Measurements from ENCODE around the gene NSL1. TPM values are rescaled to one million over a fixed set of nuclear protein-coding genes. Genes with fewer than 3 reads are reported as not detected.

NSL1 gene
- total and polyA plus RNA-seq, 3 experiments from 2014 or later: 39.5 to 53.2 (median 42.0) TPM

- Histone ChIP-seq H3K27me3 (ENCODE audit: insufficient read depth, low read length, poor library complexity, severe bottlenecking) (no peaks in the 10 kb centered on the region), H3K4me3 (ENCODE audit: low read length) (no peak overlapping the region), H3K9me3 (ENCODE audit: low read length) (no peaks in the 10 kb centered on the region), H3K4me1 (ENCODE audit: insufficient read depth, low read length) (no peaks in the 10 kb centered on the region), H3K36me3 (ENCODE audit: insufficient read depth, low read length) (no peaks in the 10 kb centered on the region), H3K27ac (ENCODE audit: low read depth, low read length) (no peak overlapping the region)
- peaks cover under 1 to 4% (median 1%) of the 10 kb centered on the region in 3 donors for H3K4me1 Mint-ChIP-seq
- no peak overlapping the region for H3K4me3 Mint-ChIP-seq
- H3K36me3 Mint-ChIP-seq: peaks cover 0 to 1% (median 0%) of the 10 kb centered on the region in 3 donors
- H3K27ac Mint-ChIP-seq: no peak overlapping the region
- peaks cover 4 to 12% of the 10 kb centered on the region in 2 donors for H3K27me3 Mint-ChIP-seq
- H3K9me3 Mint-ChIP-seq: no peaks in the 10 kb centered on the region
- ChIA-PET CTCF (no interaction called here), POLR2A (no interaction called here)
- DNase-seq: no peak
These were observed 102.3 kb downstream of the NSL1 start for GRCh38 chr1:212689196-212689725.

GRCh38 chr1:212688341-212689047 is 103.1 kb downstream of the NSL1 start:
- Mint-ChIP-seq H3K36me3 (peaks cover 0 to 1% (median 0%) of the 10 kb centered on the region in 3 donors), H3K4me3 (no peak overlapping the region), H3K9me3 (no peaks in the 10 kb centered on the region), H3K27ac (no peak overlapping the region), H3K27me3 (peaks cover 4 to 12% of the 10 kb centered on the region in 2 donors), H3K4me1 (peaks cover 8 to 12% (median 9%) of the 10 kb centered on the region in 3 donors)
- POLR2A ChIA-PET: no interaction called here
- Histone ChIP-seq H3K36me3 (ENCODE audit: insufficient read depth, low read length) (no peaks in the 10 kb centered on the region), H3K4me1 (ENCODE audit: insufficient read depth, low read length) (peaks cover 7% of the 10 kb centered on the region), H3K27me3 (ENCODE audit: insufficient read depth, low read length, poor library complexity, severe bottlenecking) (no peaks in the 10 kb centered on the region), H3K9me3 (ENCODE audit: low read length) (no peaks in the 10 kb centered on the region), H3K27ac (ENCODE audit: low read depth, low read length) (no peak overlapping the region), H3K4me3 (ENCODE audit: low read length) (no peak overlapping the region)
- no peak for DNase-seq
- CTCF ChIA-PET: no interaction called here

DNA sequence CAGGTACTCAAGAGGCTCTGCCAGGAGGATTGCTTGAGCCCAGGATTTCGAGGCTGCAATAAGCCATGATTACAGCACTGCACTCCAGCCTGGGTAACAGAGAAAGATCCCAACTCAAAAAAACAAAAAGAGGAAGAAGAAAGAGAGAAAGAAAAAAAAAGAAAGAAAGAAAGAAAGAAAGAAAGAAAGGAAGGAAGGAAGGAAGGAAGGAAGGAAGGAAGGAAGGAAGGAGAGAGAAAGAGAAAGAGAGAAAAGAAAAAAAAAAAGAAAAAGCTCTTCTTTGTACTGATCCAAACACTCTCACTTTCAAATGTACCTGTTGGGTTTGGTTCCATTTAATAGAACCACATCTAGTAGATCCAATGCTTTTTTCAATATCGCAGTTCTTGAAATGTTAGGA is 103.8 kb downstream of the NSL1 start:
- no peaks in the 10 kb centered on the region for H3K9me3 ChIP-seq (ENCODE audit: low read length)
- H3K9me3 Mint-ChIP-seq: no peaks in the 10 kb centered on the region
- H3K27ac ChIP-seq (ENCODE audit: low read depth, low read length): no peak overlapping the region
- H3K27me3 Mint-ChIP-seq: peaks cover 4 to 14% of the 10 kb centered on the region in 2 donors
- H3K27me3 ChIP-seq (ENCODE audit: insufficient read depth, low read length, poor library complexity, severe bottlenecking): no peaks in the 10 kb centered on the region
- H3K4me1 Mint-ChIP-seq: peaks cover 15 to 18% (median 16%) of the 10 kb centered on the region in 3 donors
- H3K4me3 Mint-ChIP-seq: no peak overlapping the region
- no peaks in the 10 kb centered on the region for H3K36me3 ChIP-seq (ENCODE audit: insufficient read depth, low read length)
- DNase-seq: no peak
- no peak overlapping the region for H3K27ac Mint-ChIP-seq
- peaks cover 0 to 1% (median 0%) of the 10 kb centered on the region in 3 donors for H3K36me3 Mint-ChIP-seq
- ChIA-PET POLR2A (no interaction called here), CTCF (no interaction called here)
- no peak overlapping the region for H3K4me3 ChIP-seq (ENCODE audit: low read length)
- H3K4me1 ChIP-seq (ENCODE audit: insufficient read depth, low read length): peaks cover 14% of the 10 kb centered on the region

DNA sequence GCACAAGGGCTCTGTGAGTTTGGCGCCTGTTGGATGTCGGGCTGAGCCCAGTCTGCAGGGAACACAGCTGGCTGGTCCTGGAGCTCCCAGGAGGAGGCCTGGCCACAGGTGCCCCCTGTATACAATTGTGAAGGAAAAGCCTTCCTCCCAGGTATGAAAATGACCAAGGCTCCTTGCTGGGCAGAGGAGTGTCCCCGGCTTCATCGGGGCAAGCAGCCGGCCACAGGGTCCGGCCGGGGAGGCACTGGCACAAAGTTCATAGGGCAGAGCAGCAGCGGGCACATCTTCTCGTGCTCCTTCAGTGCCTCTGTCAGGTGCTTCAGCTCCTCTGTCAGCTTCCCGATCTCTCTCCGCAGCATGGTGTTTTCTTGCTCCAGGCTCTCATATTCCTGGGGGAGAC is 105.0 kb downstream of the NSL1 start:
- H3K36me3 Mint-ChIP-seq: no peaks in the 10 kb centered on the region
- no peak overlapping the region for H3K4me3 ChIP-seq (ENCODE audit: low read length)
- H3K27ac Mint-ChIP-seq: no peak overlapping the region
- H3K4me1 ChIP-seq (ENCODE audit: insufficient read depth, low read length): peaks cover 14% of the 10 kb centered on the region
- H3K27ac ChIP-seq (ENCODE audit: low read depth, low read length): no peak overlapping the region
- no peak for DNase-seq
- no peaks in the 10 kb centered on the region for H3K36me3 ChIP-seq (ENCODE audit: insufficient read depth, low read length)
- no peaks in the 10 kb centered on the region for H3K27me3 ChIP-seq (ENCODE audit: insufficient read depth, low read length, poor library complexity, severe bottlenecking)
- H3K9me3 Mint-ChIP-seq: no peaks in the 10 kb centered on the region
- peaks cover 4 to 10% of the 10 kb centered on the region in 2 donors for H3K27me3 Mint-ChIP-seq
- peaks cover 20 to 27% (median 24%) of the 10 kb centered on the region in 3 donors for H3K4me1 Mint-ChIP-seq
- ChIA-PET POLR2A (no interaction called here), CTCF (no interaction called here)
- no peaks in the 10 kb centered on the region for H3K9me3 ChIP-seq (ENCODE audit: low read length)
- H3K4me3 Mint-ChIP-seq: no peak overlapping the region

GRCh38 chr1:212686069-212686468 is 105.5 kb downstream of the NSL1 start:
- Histone ChIP-seq H3K9me3 (ENCODE audit: low read length) (no peaks in the 10 kb centered on the region), H3K4me3 (ENCODE audit: low read length) (no peak overlapping the region), H3K27me3 (ENCODE audit: insufficient read depth, low read length, poor library complexity, severe bottlenecking) (no peaks in the 10 kb centered on the region), H3K36me3 (ENCODE audit: insufficient read depth, low read length) (no peaks in the 10 kb centered on the region), H3K27ac (ENCODE audit: low read depth, low read length) (no peak overlapping the region), H3K4me1 (ENCODE audit: insufficient read depth, low read length) (peaks cover 14% of the 10 kb centered on the region)
- Mint-ChIP-seq H3K27ac (no peak overlapping the region), H3K9me3 (no peaks in the 10 kb centered on the region), H3K27me3 (peaks cover 4 to 10% of the 10 kb centered on the region in 2 donors), H3K4me3 (no peak overlapping the region), H3K36me3 (no peaks in the 10 kb centered on the region), H3K4me1 (peaks cover 22 to 31% (median 28%) of the 10 kb centered on the region in 3 donors)
- POLR2A ChIA-PET: no interaction called here
- DNase-seq: no peak
- CTCF ChIA-PET: no interaction called here

- peak overlapping the region in 1 of 8 donors; percentile 43 for H3K27ac Mint-ChIP-seq
- ChIA-PET CTCF (no interaction called here), POLR2A (no interaction called here)
- H3K27me3 Mint-ChIP-seq: peaks cover 0 to 10% of the 10 kb centered on the region in 2 donors
- no peaks in the 10 kb centered on the region for H3K9me3 Mint-ChIP-seq
- no peaks in the 10 kb centered on the region for H3K36me3 ChIP-seq (ENCODE audit: insufficient read depth, low read length)
- H3K4me1 Mint-ChIP-seq: peaks cover 24 to 37% (median 30%) of the 10 kb centered on the region in 3 donors
- peak overlapping the region in 1 of 7 donors; percentile 64 for H3K4me3 Mint-ChIP-seq
- H3K27me3 ChIP-seq (ENCODE audit: insufficient read depth, low read length, poor library complexity, severe bottlenecking): no peaks in the 10 kb centered on the region
- H3K9me3 ChIP-seq (ENCODE audit: low read length): no peaks in the 10 kb centered on the region
- no peak for DNase-seq
- no peak overlapping the region for H3K4me3 ChIP-seq (ENCODE audit: low read length)
- no peak overlapping the region for H3K27ac ChIP-seq (ENCODE audit: low read depth, low read length)
- peaks cover 14% of the 10 kb centered on the region for H3K4me1 ChIP-seq (ENCODE audit: insufficient read depth, low read length)
- no peaks in the 10 kb centered on the region for H3K36me3 Mint-ChIP-seq
These were observed 106.1 kb downstream of the NSL1 start for GRCh38 chr1:212685429-212685828.

DNA sequence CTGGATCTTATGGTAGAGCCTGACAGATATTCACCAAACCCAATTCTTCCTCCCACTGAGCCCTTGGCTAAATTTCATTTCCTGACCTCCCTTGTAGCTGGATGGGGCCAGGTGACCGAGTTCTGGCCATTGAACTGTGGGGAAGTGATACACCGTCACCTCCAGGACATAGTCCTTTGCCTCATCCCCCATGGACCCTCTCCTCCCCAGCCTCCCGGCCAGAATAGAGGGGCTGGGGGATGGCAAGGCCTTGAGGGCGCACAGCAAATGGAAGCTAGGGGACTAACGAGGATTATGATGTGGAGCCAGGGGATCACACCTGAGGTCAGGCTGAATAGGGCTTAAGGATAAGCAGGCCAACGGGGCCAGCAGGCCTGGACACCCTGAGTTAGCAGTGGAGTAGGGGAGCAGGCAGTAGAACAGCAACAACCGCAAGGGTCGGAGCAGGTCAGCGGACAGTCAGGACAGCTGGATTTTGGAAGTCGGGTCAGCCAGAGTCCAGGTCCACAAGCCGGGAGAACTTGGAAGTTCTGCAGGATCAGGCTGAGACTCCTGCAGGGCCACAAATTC is 107.0 kb downstream of the NSL1 start:
- Mint-ChIP-seq H3K4me3 (no peak overlapping the region), H3K4me1 (peaks cover 24 to 42% (median 35%) of the 10 kb centered on the region in 3 donors), H3K27me3 (peaks cover 0 to 10% of the 10 kb centered on the region in 2 donors), H3K9me3 (no peaks in the 10 kb centered on the region), H3K27ac (no peak overlapping the region), H3K36me3 (no peaks in the 10 kb centered on the region)
- CTCF ChIA-PET: no interaction called here
- Histone ChIP-seq H3K4me3 (ENCODE audit: low read length) (no peak overlapping the region), H3K4me1 (ENCODE audit: insufficient read depth, low read length) (peaks cover 14% of the 10 kb centered on the region), H3K9me3 (ENCODE audit: low read length) (no peaks in the 10 kb centered on the region), H3K27me3 (ENCODE audit: insufficient read depth, low read length, poor library complexity, severe bottlenecking) (no peaks in the 10 kb centered on the region), H3K27ac (ENCODE audit: low read depth, low read length) (no peak overlapping the region), H3K36me3 (ENCODE audit: insufficient read depth, low read length) (no peaks in the 10 kb centered on the region)
- no peak for DNase-seq
- POLR2A ChIA-PET: no interaction called here

GRCh38 chr1:212684076-212684475 is 107.5 kb downstream of the NSL1 start:
- Mint-ChIP-seq H3K27me3 (peaks cover 0 to 10% of the 10 kb centered on the region in 2 donors), H3K9me3 (no peaks in the 10 kb centered on the region), H3K4me1 (peaks cover 24 to 46% (median 35%) of the 10 kb centered on the region in 3 donors), H3K36me3 (no peaks in the 10 kb centered on the region), H3K27ac (peak overlapping the region in 3 of 8 donors; percentile 15 to 39 (median 35)), H3K4me3 (peak overlapping the region in 5 of 7 donors; percentile 44 to 86 (median 68))
- POLR2A ChIA-PET: no interaction called here
- no peak overlapping the region for H3K27ac ChIP-seq (ENCODE audit: low read depth, low read length)
- no peaks in the 10 kb centered on the region for H3K36me3 ChIP-seq (ENCODE audit: insufficient read depth, low read length)
- H3K9me3 ChIP-seq (ENCODE audit: low read length): no peaks in the 10 kb centered on the region
- no peak overlapping the region for H3K4me3 ChIP-seq (ENCODE audit: low read length)
- CTCF ChIA-PET: no interaction called here
- H3K27me3 ChIP-seq (ENCODE audit: insufficient read depth, low read length, poor library complexity, severe bottlenecking): no peaks in the 10 kb centered on the region
- DNase-seq: no peak
- H3K4me1 ChIP-seq (ENCODE audit: insufficient read depth, low read length): peaks cover 14% of the 10 kb centered on the region

Measured in CD8-positive, alpha-beta memory T cell (primary cell).